Measurements from ENCODE around the gene LZIC.

Gene LZIC

DNA sequence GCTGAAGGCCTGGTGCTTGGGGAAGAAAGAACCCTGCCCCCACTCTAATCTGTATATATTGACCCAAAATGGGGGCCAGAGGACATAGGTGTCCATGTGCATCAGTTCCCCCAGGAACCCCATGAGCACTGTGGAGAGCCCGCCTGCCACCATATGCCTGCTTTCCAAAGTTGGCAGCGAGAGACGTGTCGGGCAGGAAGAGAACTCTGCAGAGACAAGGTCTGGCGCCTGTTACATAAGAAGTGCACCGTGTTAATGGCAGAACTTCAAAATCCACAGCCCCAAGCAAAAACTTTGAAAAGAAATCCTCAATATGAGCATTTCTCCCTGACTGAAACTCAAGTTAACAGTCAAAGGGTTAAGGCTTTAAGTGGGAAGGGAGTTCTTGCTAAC is 41.1 kb downstream of the LZIC start:
- H3K9me3 Mint-ChIP-seq (ENCODE audit: low read depth) = no peaks in the 10 kb centered on the region
- peaks cover 9% of the 10 kb centered on the region for H3K4me1 Mint-ChIP-seq (ENCODE audit: low read depth)
- H3K4me3 Mint-ChIP-seq = no peak overlapping the region
- H3K27me3 Mint-ChIP-seq = no peaks in the 10 kb centered on the region
- H3K36me3 Mint-ChIP-seq = no peaks in the 10 kb centered on the region
- no peak overlapping the region for H3K27ac Mint-ChIP-seq

DNA sequence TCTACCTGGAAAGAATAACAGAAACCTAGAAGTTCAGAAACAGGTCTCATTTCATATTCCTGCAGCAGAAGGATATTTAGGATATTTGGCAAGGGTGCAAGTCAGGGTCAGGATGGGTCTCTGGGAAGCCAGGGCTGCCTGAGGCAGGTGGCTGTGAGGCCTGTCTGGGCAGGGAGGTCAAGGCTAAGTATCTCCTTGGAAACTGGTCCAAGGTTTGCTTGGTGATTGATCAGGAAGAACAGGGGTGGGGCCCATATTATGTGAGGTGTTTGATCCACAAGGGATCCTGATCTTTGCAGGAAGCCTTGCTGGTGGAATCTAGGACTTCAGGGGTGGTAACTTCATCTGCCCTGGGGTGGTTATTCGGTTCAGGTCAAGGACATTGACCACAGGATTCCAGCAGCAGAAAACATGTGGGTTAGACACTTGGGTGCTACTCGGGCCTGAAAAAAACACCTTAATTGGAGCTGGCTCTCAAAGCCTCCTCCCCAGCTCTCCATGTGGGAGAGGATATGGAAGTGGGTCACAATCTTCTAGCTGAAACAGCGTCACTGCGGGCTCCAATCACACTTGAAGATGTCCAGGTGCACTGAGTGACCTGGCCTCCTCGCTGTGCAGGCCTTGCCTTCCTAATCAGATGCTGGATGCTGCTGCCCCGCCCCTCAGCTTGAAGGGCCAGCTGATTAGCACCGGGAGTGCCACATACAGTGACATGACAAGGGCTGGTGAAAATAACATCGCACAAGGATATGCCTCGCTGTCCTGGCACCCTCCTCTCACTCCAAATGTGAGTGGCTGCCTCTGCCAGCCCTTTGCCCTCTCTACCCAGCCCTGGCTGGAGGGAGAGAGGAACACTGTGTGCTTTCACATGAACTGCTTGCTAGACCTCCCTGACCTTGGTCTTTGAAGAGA is 41.8 kb downstream of the LZIC start:
- Mint-ChIP-seq H3K27ac (no peak overlapping the region), H3K27me3 (no peaks in the 10 kb centered on the region), H3K4me1 (ENCODE audit: low read depth) (peaks cover 9% of the 10 kb centered on the region), H3K9me3 (ENCODE audit: low read depth) (no peaks in the 10 kb centered on the region), H3K4me3 (no peak overlapping the region), H3K36me3 (no peaks in the 10 kb centered on the region)

DNA sequence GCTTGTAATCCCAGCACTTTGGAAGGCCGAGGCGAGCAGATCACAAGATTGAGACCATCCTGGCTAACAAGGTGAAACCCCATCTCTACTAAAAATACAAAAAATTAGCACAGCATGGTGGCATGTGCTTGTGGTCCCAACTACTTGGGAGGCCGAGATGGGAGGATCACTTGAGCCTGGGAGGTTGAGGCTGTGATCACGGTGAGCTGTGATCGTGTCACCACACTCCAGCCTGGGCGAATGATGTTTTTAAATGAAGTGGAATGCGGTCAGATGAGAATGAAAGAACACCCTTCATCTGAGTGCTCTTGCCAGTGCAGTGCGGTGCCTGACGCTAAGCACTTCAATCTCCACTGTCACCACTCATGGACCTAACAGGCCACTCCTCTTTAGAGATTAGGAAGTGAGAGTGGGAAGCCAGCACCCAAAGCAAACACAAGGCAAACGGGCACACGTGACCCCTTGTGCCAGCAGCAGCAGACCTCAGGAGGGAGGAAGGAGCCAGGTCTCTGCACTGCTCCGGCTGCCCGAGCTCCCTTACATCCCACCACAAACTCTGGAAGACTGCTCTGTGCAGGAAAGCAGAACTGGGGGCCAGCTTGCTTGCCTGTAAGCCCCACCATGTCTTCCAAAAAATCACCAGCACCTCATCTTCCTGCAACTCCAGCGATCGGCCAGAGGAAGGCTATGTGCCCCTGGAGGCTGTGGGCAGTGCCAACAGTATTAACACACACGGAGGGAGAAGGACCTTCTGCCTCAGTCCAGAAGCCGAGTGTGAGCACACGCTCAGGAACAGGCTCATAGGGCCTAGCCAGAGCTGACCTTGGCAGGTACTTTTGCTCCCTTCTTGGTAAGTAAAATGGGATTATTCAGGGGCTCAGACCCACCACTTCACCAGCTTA is 42.8 kb downstream of the LZIC start:
- Mint-ChIP-seq H3K4me3 (no peak overlapping the region), H3K36me3 (no peaks in the 10 kb centered on the region), H3K9me3 (ENCODE audit: low read depth) (no peaks in the 10 kb centered on the region), H3K27ac (no peak overlapping the region), H3K27me3 (no peaks in the 10 kb centered on the region), H3K4me1 (ENCODE audit: low read depth) (peaks cover 9% of the 10 kb centered on the region)

GRCh38 chr1:9894115-9894514 is 49.1 kb downstream of the LZIC start:
- Mint-ChIP-seq H3K27me3 (no peaks in the 10 kb centered on the region), H3K36me3 (no peaks in the 10 kb centered on the region), H3K9me3 (ENCODE audit: low read depth) (no peaks in the 10 kb centered on the region), H3K4me3 (no peak overlapping the region), H3K4me1 (ENCODE audit: low read depth) (peaks cover 6% of the 10 kb centered on the region), H3K27ac (no peak overlapping the region)

DNA sequence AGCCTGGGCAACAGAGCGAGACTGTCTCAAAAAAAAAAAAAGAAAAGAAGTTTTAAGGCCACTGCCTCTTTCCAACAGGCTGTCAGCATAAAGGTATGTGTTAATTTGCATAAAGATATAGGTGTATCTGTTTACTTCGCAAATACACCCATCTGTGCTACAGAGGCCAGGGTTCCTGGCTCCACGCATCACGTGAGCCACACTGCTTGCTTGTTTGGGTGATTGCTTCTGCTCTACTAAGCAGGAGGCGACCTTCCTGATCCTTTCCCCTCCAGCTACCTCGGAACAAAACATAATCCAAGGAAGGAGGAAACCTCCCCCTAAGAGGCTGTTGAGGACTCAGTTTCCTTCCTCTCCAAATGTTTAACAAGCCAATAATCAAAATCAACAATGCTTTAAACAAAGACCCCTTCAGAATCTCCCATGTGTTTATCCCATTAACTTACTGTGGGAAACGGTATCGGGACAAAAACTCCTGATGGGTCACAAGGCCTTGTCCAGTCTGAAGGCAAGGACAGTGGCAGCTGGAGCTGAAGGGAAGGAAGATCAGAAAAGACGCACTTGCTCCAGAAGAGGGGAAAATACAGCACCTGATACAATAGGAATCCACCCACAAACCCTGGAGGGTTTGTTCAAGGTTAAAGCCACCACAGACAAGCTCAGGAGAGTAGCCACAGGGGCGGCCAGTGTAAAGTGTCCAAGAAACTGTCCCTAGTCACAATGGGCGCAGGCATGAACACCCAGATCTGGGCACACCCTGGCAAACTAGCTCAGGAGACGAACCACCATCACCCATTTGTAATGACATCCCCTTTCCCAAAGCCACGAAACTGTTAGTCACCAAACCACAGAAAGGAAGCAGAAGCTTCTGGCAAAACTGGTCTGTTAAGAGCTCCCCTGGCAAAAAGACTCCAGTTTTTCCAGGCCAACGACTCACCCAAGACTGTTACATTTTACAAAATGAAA is 50.3 kb downstream of the LZIC start:
- Mint-ChIP-seq H3K9me3 (ENCODE audit: low read depth) (no peaks in the 10 kb centered on the region), H3K27ac (no peak overlapping the region), H3K27me3 (no peaks in the 10 kb centered on the region), H3K36me3 (no peaks in the 10 kb centered on the region), H3K4me3 (no peak overlapping the region), H3K4me1 (ENCODE audit: low read depth) (peaks cover 6% of the 10 kb centered on the region)

DNA sequence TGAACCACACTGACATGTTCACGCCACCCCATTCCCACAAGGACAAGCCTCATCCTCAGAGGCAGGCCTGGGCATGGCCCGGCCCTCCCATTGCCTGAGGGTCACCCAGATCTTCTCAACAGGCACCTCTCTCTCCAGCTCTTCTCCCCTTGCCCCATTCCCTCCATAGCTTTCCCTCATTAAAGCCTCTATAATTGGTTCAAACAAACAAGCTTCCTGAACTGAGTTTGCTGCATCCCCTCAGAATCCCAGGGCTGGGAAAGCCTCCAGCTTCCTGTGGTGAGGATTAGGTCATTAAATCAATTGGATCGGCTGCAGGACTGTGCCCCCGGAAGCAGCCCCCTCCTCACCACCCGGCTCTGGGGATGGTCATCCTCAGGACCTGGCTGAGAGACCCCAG is 52.0 kb downstream of the LZIC start:
- Mint-ChIP-seq H3K4me3 (no peak overlapping the region), H3K27me3 (no peaks in the 10 kb centered on the region), H3K27ac (no peak overlapping the region), H3K9me3 (ENCODE audit: low read depth) (no peaks in the 10 kb centered on the region), H3K4me1 (ENCODE audit: low read depth) (peaks cover 6% of the 10 kb centered on the region), H3K36me3 (no peaks in the 10 kb centered on the region)

DNA sequence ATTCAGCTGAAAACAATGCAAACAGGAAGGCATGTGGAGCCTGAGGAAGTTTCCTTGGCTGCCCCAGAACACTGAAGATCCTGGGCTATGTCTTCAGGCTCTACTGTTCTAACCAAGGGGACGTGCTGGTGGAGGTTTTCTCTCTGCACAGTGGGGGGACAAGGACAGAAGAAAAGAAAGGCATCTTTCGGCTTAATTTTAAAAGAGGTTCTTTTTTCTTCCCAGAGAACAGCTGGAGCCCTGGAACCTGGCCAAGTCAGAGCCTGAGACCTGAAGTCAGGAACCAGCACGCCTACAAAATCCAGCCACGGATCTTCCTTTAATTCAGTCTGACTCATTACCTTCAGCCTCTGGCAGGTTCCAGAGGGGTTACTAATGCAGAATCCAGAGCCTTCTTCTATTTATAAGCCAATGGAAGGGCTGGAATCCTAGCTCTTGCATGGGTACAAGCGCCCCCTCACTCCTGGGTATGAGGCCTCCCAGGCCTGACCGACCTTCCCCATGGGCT is 52.9 kb downstream of the LZIC start:
- no peak overlapping the region for H3K4me3 Mint-ChIP-seq
- no peak overlapping the region for H3K27ac Mint-ChIP-seq
- peaks cover 6% of the 10 kb centered on the region for H3K4me1 Mint-ChIP-seq (ENCODE audit: low read depth)
- H3K9me3 Mint-ChIP-seq (ENCODE audit: low read depth) = no peaks in the 10 kb centered on the region
- no peaks in the 10 kb centered on the region for H3K27me3 Mint-ChIP-seq
- H3K36me3 Mint-ChIP-seq = no peaks in the 10 kb centered on the region

DNA sequence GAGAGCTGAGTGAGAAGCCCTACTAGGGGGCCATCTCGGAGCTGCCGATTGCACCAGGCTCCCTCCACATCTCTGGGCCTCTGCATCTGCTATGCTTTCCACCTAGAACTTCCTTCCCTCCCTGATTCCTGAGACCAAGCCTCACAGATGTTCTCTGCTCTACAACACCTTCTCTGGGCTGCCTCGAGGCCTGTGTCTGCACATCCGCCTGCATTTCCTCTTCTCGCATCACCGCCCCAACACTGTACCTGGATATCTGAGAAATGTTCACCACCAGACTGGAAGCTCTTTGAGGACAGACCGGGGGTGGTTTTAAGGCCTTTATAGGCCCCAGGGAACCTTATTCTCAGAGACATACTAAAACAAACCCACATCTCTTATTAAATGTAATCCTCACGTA is 53.8 kb downstream of the LZIC start:
- Mint-ChIP-seq H3K36me3 (no peaks in the 10 kb centered on the region), H3K4me3 (no peak overlapping the region), H3K27me3 (no peaks in the 10 kb centered on the region), H3K4me1 (ENCODE audit: low read depth) (peaks cover 6% of the 10 kb centered on the region), H3K27ac (no peak overlapping the region), H3K9me3 (ENCODE audit: low read depth) (no peaks in the 10 kb centered on the region)

DNA sequence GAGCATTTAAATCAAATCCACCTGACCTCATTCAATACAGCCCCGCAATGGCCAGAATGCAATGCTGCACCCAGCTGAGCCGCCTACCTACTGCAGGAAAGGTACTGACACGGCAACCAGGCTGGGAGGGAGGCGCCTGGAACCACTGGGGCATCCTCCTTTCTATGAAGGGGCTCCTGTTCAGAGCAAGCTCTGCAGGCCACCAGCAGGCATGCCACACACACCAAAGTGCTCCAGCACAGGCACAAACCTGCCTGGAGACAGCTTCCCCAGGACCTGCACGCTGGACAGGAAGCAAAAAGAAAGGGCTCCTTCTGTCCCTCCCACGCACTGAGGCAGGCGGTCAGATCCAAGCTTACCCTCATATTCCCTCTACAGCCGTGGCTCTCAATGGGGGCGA is 54.3 kb downstream of the LZIC start:
- Mint-ChIP-seq H3K27me3 (no peaks in the 10 kb centered on the region), H3K36me3 (no peaks in the 10 kb centered on the region), H3K4me3 (no peak overlapping the region), H3K9me3 (ENCODE audit: low read depth) (no peaks in the 10 kb centered on the region), H3K27ac (no peak overlapping the region), H3K4me1 (ENCODE audit: low read depth) (peaks cover 6% of the 10 kb centered on the region)

DNA sequence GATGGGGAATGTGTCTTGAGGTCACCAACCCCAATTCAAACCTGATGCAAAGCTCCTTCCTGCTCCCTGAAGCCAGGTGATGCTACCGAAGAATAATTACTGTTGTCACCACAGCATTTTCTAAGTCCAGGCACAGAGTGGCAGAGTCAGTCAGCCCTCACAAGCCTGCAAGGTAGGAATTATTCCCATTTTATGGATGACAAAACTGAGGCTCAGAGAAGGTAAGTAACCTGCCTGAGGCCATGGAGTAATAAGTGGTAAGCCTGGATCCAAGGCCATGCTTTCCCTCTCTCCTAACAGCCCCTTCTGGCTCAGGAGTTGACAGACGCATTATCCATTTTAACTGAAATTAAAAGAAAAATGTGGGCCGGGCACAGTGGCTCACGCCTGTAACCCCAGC is 56.1 kb downstream of the LZIC start:
- Mint-ChIP-seq H3K4me1 (ENCODE audit: low read depth) (peaks cover 9% of the 10 kb centered on the region), H3K27me3 (no peaks in the 10 kb centered on the region), H3K27ac (no peak overlapping the region), H3K36me3 (no peaks in the 10 kb centered on the region), H3K4me3 (no peak overlapping the region), H3K9me3 (ENCODE audit: low read depth) (no peaks in the 10 kb centered on the region)

DNA sequence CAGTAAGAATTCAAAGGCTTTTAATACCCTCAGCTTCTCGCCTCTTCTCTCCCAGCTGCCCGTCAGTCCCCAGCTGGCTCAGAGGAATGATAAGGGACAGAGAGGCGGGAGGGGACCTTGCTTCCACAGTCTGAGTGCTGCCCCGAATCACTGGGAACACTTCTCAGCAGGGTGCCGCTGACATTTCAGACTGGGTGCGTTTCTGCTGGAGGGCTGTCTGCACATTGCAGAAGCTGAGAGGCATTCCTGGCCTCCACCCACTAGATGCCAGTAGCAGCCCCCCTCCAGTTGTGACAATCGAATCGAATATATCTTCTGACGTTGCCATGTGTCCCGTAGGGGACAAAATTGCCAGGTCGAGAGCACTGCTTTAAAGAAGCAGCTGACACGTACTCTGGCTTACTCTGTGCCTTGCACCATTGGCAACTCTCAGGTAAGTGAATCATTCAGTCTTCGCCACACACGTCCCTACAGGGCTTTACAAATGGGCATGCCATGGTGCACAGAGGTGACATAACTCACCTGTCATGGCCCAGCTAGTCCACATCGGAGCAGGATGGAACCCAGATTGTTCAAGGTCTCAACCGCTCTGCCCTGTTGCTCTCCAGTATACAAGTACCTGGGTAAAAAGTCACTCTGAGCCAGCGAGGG is 57.0 kb downstream of the LZIC start:
- H3K4me3 Mint-ChIP-seq = no peak overlapping the region
- no peaks in the 10 kb centered on the region for H3K9me3 Mint-ChIP-seq (ENCODE audit: low read depth)
- no peaks in the 10 kb centered on the region for H3K27me3 Mint-ChIP-seq
- no peaks in the 10 kb centered on the region for H3K36me3 Mint-ChIP-seq
- H3K4me1 Mint-ChIP-seq (ENCODE audit: low read depth) = peaks cover 15% of the 10 kb centered on the region
- no peak overlapping the region for H3K27ac Mint-ChIP-seq

- no peak overlapping the region for H3K27ac Mint-ChIP-seq
- H3K4me1 Mint-ChIP-seq (ENCODE audit: low read depth) = peaks cover 15% of the 10 kb centered on the region
- H3K36me3 Mint-ChIP-seq = no peaks in the 10 kb centered on the region
- no peaks in the 10 kb centered on the region for H3K9me3 Mint-ChIP-seq (ENCODE audit: low read depth)
- H3K27me3 Mint-ChIP-seq = no peaks in the 10 kb centered on the region
- no peak overlapping the region for H3K4me3 Mint-ChIP-seq
Observed at GRCh38 chr1:9884805-9885204, 58.4 kb downstream of the LZIC start.

DNA sequence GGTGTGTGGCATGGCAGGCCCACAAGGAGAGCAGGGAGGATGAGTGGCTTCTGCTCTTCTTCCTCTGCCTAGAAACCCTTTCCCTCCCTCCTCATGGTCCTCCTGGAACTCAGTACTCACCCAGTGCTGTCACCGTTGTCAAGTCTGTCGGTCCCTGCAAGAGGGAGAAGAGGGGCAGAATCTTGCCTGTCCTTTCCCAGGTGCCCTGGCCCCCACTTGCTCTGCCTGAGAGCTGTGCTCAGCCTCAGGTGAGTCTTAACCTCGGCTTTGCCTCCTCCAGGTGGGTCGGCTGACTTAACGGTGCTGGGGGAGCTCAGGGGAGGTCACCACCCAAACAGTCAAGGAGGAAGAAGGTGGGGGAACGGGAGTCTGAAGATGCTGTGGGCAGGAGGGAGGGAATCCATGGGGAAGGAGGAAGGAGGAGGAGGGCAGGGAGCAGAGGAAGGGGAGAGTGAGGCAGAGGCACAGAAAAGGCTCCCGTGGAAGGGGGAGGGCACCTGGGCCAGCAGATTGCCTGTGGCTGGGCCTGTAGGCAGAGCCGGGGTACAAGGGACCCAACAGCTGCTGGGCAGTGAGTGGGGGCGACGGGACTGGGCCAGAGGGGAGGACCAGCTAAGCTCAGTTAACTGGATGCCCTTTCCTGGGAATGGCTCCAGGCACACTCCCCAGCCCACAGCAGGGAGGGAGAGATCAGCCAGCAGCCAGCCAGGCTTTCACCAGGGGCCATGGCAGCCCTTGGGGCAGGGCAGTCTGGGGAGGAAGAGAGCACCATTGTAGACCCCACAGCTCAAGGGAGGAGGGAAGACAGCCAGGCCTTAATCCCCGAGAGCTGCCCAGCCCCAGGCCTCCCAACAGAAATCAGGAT is 59.4 kb downstream of the LZIC start:
- Mint-ChIP-seq H3K4me1 (ENCODE audit: low read depth) (peaks cover 15% of the 10 kb centered on the region), H3K36me3 (no peaks in the 10 kb centered on the region), H3K27ac (no peak overlapping the region), H3K9me3 (ENCODE audit: low read depth) (no peaks in the 10 kb centered on the region), H3K4me3 (no peak overlapping the region), H3K27me3 (no peaks in the 10 kb centered on the region)

Measured in activated naive CD8-positive, alpha-beta T cell (primary cell).